OCI-LY7 (cell line): ENCODE data around the gene ARRDC5.
"Not testable (repeated sequence)": the region's sequence is repeated elsewhere in the genome, so short reads cannot be mapped to it uniquely, and the experiment has no call there.

Experiments used
- EZH2phosphoT487 ChIP-seq: fragments of 200-600 bp; sonication (generic); IDR thresholded peaks from 2 replicates; pipeline ENCODE4 v1.6.1; 2018; ENCODE audit warnings: low read depth, borderline replicate concordance, mild to moderate bottlenecking, mixed run types, antibody characterized with exemption, low read length, moderate library complexity, mixed read lengths
- TF ChIP-seq, protein P1 (sequence below): fragments of 200-600 bp; sonication (generic); conservative IDR thresholded peaks from 2 replicates; pipeline ENCODE4 v1.5.1; 2014; ENCODE audit warnings: mild to moderate bottlenecking, antibody characterized with exemption, low read length, moderate library complexity, mixed read lengths

DNA sequence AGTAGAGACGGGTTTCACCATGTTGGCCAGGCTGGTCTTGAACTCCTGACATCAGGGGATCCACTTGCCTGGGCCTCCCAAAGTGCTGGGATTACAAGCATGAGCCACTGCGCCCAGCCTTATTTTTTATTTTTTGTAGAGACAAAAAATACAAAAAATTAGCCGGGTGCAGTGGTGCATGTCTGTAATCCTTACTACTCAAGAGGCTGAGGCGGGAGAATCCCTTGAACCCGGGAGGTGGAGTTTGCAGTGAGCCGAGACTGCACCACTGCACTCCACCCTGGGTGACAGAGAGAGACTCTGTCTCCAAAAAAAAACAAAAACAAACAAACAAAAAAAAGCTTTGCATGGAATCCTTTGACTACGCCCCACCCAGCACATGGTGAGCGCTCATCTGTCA is 49.2 kb downstream of the ARRDC5 start:
- TF ChIP-seq, protein P1, sequence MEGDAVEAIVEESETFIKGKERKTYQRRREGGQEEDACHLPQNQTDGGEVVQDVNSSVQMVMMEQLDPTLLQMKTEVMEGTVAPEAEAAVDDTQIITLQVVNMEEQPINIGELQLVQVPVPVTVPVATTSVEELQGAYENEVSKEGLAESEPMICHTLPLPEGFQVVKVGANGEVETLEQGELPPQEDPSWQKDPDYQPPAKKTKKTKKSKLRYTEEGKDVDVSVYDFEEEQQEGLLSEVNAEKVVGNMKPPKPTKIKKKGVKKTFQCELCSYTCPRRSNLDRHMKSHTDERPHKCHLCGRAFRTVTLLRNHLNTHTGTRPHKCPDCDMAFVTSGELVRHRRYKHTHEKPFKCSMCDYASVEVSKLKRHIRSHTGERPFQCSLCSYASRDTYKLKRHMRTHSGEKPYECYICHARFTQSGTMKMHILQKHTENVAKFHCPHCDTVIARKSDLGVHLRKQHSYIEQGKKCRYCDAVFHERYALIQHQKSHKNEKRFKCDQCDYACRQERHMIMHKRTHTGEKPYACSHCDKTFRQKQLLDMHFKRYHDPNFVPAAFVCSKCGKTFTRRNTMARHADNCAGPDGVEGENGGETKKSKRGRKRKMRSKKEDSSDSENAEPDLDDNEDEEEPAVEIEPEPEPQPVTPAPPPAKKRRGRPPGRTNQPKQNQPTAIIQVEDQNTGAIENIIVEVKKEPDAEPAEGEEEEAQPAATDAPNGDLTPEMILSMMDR: not testable (repeated sequence)
- not testable (repeated sequence) for TF ChIP-seq EZH2phosphoT487
